HG02642 (cell line): ENCODE results near the gene EED.

Experiments
- ATAC-seq: cut with Tn5 transposase; IDR thresholded peaks from one replicate; pipeline ENCODE4 v1.9.1; 2021; ENCODE audit warnings: mild to moderate bottlenecking; ENCODE audit not compliant: unreplicated experiment, poor library complexity

EED gene

GRCh38 chr11:86246293-86246675 lies 1.7 kb downstream of the EED start:
- ATAC-seq = no peak

DNA sequence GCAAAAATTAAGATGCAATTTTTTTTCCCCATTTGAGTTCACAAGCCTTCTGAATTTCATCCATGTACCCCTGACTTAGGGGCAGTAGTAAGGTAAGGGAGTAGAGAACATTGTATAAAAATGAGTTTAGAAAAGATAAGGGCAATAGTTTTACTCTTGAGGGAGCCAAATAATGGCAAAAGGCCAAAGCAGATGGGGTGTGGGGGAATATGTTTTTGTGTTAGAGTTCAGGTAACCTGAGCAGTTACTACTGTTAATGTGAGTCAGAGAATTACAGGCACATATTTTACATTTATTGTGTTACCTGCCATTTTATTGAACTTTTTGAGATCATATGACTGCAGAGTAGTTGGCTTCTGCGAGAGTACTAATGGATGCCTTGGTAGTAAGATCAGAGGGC lies 3.1 kb downstream of the EED start:
- ATAC-seq = no peak

DNA sequence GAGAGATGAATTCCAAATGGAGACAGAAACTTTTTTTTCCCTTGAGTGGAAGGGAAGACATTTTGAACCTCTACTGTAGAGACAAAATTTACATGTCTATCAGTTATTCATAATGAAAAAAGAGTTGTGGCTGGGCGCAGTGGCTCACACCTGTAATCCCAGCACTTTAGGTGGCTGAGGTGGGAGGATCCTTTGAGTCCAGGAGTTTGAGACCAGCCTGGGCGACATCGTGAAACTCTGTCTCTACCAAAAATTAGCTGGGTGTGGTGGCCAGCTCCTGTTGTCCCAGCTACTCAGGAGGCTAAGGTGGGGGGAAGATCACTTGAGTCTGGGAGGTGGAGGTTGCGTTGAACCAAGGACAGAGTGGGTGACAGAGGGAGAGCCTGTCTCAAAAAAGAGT lies 4.1 kb downstream of the EED start:
- no peak for ATAC-seq

GRCh38 chr11:86249307-86250098 lies 5.0 kb downstream of the EED start:
- no peak for ATAC-seq

DNA sequence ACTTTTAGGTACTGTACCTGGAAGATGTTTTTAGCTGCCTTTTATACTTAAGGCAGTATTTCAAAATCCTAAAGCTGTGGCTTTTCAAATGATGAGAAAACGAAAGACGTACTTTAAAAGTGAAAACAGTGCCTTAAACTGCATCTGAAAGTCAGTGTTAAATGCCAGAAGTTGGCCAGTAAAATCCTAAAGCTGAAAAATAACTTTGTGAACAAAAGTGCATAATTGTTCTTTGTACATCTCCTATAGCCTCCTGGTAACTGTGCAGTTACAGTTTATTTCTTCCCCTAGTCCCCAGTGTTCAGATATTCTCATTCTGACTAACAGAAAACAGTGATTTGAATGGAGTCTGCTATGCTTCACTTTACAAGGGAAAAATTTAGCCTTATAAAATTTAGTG lies 6.8 kb downstream of the EED start:
- peak; percentile 41 for ATAC-seq

GRCh38 chr11:86255896-86256295 lies 11.3 kb downstream of the EED start:
- peak; percentile 91 for ATAC-seq

- ATAC-seq = no peak
Measured at GRCh38 chr11:86256608-86257007, 12.1 kb downstream of the EED start.

- no peak for ATAC-seq
Measured at GRCh38 chr11:86257446-86257845, 12.9 kb downstream of the EED start.

GRCh38 chr11:86259730-86260129 lies 15.2 kb downstream of the EED start:
- no peak for ATAC-seq

DNA sequence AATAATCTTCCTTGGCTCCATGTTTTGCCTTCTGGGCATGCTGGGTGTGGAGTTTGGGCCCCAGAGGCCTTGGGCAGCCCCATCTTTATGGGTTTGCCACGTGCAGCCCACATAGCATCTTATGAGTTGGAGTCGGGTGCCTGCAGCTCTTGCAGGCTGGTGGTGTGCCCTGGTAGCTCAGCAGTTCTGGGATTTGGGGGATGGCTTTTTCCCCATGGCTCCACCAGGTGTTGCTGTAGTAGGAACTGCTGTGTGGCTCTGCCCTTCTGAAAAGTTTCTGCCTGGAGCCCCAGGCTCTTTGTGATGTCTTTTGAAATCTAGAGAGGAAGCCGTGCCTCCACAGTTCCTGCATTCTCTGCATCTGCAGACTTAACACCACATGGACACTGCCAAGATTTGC lies 16.8 kb downstream of the EED start:
- no peak for ATAC-seq

GRCh38 chr11:86262387-86262786 lies 17.8 kb downstream of the EED start:
- no peak for ATAC-seq

DNA sequence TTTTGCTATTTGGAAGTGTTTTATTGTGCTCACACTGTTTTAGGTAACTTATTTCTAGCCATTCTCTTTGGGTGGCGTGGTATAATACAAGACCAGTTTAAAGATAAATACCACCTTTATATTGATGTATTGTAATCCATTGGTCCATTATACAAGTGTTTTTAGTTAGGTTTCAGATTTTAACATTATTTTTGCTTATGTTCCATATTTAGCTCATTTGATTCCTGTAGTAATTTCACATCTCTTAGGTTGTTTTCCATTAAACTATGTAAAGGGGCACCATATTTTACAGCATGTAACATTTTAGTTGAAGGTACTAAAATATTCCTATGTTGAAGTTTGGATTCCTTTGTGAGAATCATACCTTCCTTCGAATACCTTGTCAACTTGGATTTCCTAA lies 20.1 kb downstream of the EED start:
- ATAC-seq = no peak

DNA sequence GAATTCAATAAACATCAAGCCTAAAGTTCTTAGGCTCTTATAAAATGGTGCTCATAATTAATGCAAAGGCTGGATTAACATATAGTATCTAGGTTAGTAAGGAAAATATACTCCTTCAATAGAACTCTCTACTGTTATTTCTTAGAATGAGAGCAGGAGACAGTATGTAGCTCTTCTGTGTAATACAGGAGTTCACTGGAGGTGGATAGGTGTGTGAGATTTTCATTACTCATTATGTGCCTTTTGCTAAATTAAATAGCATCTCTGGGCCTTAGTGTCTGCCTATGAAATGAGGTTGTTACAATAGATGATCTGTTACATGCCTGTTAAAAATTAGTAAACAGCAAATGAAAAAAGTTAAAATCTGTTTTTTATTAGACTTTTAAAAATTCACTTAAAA lies 20.6 kb downstream of the EED start:
- no peak for ATAC-seq

- no peak for ATAC-seq
Measured at GRCh38 chr11:86269645-86270044, 25.1 kb downstream of the EED start.

- ATAC-seq = no peak
Measured at GRCh38 chr11:86274503-86274902, 29.9 kb downstream of the EED start.

- no peak for ATAC-seq
Measured at GRCh38 chr11:86274999-86275398, 30.4 kb downstream of the EED start.

- ATAC-seq = no peak
Measured at GRCh38 chr11:86275493-86276370, 31.2 kb downstream of the EED start.

DNA sequence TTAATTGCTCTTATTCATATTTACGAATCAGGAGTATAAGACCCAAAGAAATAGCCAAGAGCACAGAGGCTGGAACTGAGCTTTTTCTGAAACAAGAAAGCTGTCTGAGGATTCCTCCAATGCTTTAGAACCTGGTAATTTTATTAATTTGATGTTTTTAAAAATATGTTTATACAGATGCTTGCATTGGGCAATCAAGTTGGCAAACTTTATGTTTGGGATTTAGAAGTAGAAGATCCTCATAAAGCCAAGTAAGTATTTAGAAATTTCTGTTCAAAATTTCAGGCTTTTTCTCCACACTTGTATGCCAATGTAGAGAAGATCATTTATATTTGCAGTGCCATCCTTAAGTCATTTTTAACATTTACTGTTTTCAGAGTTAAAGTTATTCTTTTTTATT lies 33.2 kb downstream of the EED start:
- ATAC-seq = no peak

- no peak for ATAC-seq
Measured at GRCh38 chr11:86278226-86278625, 33.7 kb downstream of the EED start.

DNA sequence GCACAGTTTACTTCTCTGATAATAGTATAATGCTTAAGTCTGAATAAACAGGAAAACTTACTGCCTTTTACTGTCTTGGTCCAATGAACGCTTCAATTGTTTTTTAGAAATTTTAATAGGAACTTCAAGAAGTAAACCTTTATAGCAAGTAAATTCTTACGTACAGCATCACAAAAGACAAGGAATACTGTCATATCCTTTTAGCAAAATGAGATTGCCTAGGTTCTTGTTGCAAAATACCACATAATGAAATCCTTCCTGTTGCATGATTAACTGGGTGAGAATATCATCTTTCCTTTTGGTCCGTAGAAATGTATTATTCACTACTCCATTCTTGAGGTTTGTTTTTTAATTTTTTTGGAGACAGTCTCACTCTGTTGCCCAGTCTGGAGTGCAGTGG lies 35.2 kb downstream of the EED start:
- no peak for ATAC-seq

GRCh38 chr11:86287468-86287796 lies 42.9 kb downstream of the EED start:
- ATAC-seq = no peak
